GM18505 (cell line): ENCODE data around the gene WNT2.
"Not testable (repeated sequence)": the region's sequence is repeated elsewhere in the genome, so short reads cannot be mapped to it uniquely, and the experiment has no call there.

ENCODE experiments used
- ATAC-seq: cut with Tn5 transposase; IDR thresholded peaks from one replicate; pipeline ENCODE4 v1.9.1; 2021; ENCODE audit not compliant: unreplicated experiment
- POLR2A ChIP-seq: IDR thresholded peaks from 4 replicates; pipeline ENCODE4 v1.6.1; 2011; ENCODE audit warnings: borderline replicate concordance; ENCODE audit not compliant: insufficient read depth, insufficient read length; ENCODE audit errors: extremely low read depth

The WNT2 gene

GRCh38 chr7:117270371-117270770 lies 52.5 kb downstream of the WNT2 start:
- no peak for ATAC-seq
- TF ChIP-seq POLR2A, result no peak

- no peak for TF ChIP-seq POLR2A
Observed at GRCh38 chr7:117269886-117270285, 53.0 kb downstream of the WNT2 start.

GRCh38 chr7:117269417-117269816 lies 53.4 kb downstream of the WNT2 start:
- no peak for TF ChIP-seq POLR2A
- no peak for ATAC-seq

More at GRCh38 chr7:117269886-117270285, 53.0 kb downstream of the WNT2 start:
- no peak for ATAC-seq

- no peak for TF ChIP-seq POLR2A
- ATAC-seq, result no peak
Observed at GRCh38 chr7:117264716-117265115, 58.1 kb downstream of the WNT2 start.

- no peak for TF ChIP-seq POLR2A
- no peak for ATAC-seq
Observed at GRCh38 chr7:117262546-117262945, 60.3 kb downstream of the WNT2 start.

- no peak for TF ChIP-seq POLR2A
- no peak for ATAC-seq
Observed at GRCh38 chr7:117259615-117260014, 63.2 kb downstream of the WNT2 start.

- no peak for TF ChIP-seq POLR2A
- ATAC-seq, result peak; percentile 54
Observed at GRCh38 chr7:117251687-117252086, 71.2 kb downstream of the WNT2 start.

- ATAC-seq, result no peak
- no peak for TF ChIP-seq POLR2A
Observed at GRCh38 chr7:117250801-117251200, 72.1 kb downstream of the WNT2 start.

GRCh38 chr7:117250245-117250644 lies 72.6 kb downstream of the WNT2 start:
- ATAC-seq, result no peak

GRCh38 chr7:117249696-117250095 lies 73.2 kb downstream of the WNT2 start:
- no peak for TF ChIP-seq POLR2A
- no peak for ATAC-seq

More at GRCh38 chr7:117250245-117250644, 72.6 kb downstream of the WNT2 start:
- TF ChIP-seq POLR2A, result no peak

GRCh38 chr7:117248829-117249228 lies 74.0 kb downstream of the WNT2 start:
- no peak for ATAC-seq
- TF ChIP-seq POLR2A, result no peak

- no peak for ATAC-seq
Observed at GRCh38 chr7:117247809-117248208, 75.0 kb downstream of the WNT2 start.

GRCh38 chr7:117245703-117246102 lies 77.2 kb downstream of the WNT2 start:
- not testable (repeated sequence) for ATAC-seq

More at GRCh38 chr7:117247809-117248208, 75.0 kb downstream of the WNT2 start:
- TF ChIP-seq POLR2A, result no peak

- no peak for ATAC-seq
- TF ChIP-seq POLR2A, result no peak
Observed at GRCh38 chr7:117243390-117243789, 79.5 kb downstream of the WNT2 start.

GRCh38 chr7:117241088-117241487 lies 81.8 kb downstream of the WNT2 start:
- TF ChIP-seq POLR2A, result no peak
- no peak for ATAC-seq

GRCh38 chr7:117238937-117239336 lies 83.9 kb downstream of the WNT2 start:
- no peak for TF ChIP-seq POLR2A
- no peak for ATAC-seq

- ATAC-seq, result no peak
- TF ChIP-seq POLR2A, result no peak
Observed at GRCh38 chr7:117238472-117238871, 84.4 kb downstream of the WNT2 start.
